Measurements from ENCODE around the gene FEV.

DNA sequence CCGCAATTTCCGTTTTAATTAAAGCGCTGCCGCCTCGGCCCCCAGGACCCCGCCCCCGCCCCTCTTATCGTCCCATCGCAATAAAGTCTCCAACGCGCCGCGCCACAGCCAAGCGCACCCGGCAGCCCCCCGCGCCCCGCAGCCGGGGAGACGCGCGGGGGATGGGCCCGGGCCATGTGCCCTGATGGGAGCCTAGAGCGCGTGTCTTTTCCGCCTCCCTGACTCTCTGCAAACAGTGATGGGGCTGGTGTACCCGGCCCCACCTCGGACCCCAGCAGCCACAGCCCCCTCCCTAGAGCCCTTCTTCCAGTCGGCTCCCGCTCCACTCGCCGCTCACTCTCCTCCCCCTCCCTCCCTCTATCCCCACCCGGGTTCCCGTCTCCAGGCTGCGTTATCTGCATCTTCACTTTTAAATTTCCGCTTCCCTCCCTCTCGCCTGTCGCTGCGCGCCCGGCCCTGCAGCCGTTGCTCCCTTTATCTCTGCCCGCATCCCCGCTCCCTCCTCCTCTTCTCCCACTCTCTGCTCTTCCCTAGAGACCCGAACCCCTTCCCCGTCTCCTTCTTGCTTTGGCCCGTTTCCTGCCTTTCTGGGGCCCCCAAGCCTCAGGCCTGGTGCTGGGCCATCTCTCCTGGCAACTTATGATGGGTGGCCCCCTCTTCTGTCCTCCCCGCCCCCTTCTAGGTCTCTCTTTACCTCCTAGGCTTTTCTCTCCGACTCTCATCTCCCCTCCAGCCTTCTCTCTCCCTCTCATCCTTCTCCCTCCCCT, 524 bp upstream of the FEV start:
- TF ChIP-seq, protein P1, sequence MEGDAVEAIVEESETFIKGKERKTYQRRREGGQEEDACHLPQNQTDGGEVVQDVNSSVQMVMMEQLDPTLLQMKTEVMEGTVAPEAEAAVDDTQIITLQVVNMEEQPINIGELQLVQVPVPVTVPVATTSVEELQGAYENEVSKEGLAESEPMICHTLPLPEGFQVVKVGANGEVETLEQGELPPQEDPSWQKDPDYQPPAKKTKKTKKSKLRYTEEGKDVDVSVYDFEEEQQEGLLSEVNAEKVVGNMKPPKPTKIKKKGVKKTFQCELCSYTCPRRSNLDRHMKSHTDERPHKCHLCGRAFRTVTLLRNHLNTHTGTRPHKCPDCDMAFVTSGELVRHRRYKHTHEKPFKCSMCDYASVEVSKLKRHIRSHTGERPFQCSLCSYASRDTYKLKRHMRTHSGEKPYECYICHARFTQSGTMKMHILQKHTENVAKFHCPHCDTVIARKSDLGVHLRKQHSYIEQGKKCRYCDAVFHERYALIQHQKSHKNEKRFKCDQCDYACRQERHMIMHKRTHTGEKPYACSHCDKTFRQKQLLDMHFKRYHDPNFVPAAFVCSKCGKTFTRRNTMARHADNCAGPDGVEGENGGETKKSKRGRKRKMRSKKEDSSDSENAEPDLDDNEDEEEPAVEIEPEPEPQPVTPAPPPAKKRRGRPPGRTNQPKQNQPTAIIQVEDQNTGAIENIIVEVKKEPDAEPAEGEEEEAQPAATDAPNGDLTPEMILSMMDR (IDR thresholded peaks at IDR 0.05; ENCODE audit: low read depth, low read length), result no peak
- TF ChIP-seq MYC (IDR thresholded peaks at IDR 0.05; ENCODE audit: low read depth, low read length), result no peak
- TF ChIP-seq, protein P2, sequence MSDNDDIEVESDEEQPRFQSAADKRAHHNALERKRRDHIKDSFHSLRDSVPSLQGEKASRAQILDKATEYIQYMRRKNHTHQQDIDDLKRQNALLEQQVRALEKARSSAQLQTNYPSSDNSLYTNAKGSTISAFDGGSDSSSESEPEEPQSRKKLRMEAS (IDR thresholded peaks at IDR 0.05; ENCODE audit: low read depth, low read length), result no peak
